ENCODE results near the gene MYL7.

The MYL7 gene

GRCh38 chr7:44149571-44150465 lies 8.7 kb upstream of the MYL7 start:
- DNase-seq = no peak

GRCh38 chr7:44148961-44149536 lies 7.9 kb upstream of the MYL7 start:
- no peak for DNase-seq

- DNase-seq = no peak
Measured at GRCh38 chr7:44148166-44148565, 7.0 kb upstream of the MYL7 start.

- DNase-seq = no peak
Measured at GRCh38 chr7:44147026-44147991, 6.2 kb upstream of the MYL7 start.

- DNase-seq = no peak
Measured at GRCh38 chr7:44145969-44146911, 5.1 kb upstream of the MYL7 start.

GRCh38 chr7:44145479-44145968 lies 4.4 kb upstream of the MYL7 start:
- no peak for DNase-seq

- no peak for DNase-seq
Measured at GRCh38 chr7:44144968-44145478, 3.9 kb upstream of the MYL7 start.

- DNase-seq = no peak
Measured at GRCh38 chr7:44144426-44144967, 3.4 kb upstream of the MYL7 start.

- DNase-seq = no peak
Measured at GRCh38 chr7:44143646-44144250, 2.6 kb upstream of the MYL7 start.

GRCh38 chr7:44142028-44142427 lies 896 bp upstream of the MYL7 start:
- no peak for DNase-seq

- DNase-seq = no peak
Measured at GRCh38 chr7:44140341-44140740, 791 bp downstream of the MYL7 start.

GRCh38 chr7:44139311-44140010 lies 1.7 kb downstream of the MYL7 start:
- DNase-seq = no peak

- no peak for DNase-seq
Measured at GRCh38 chr7:44138698-44139097, 2.4 kb downstream of the MYL7 start.

- no peak for DNase-seq
Measured at GRCh38 chr7:44136731-44137130, 4.4 kb downstream of the MYL7 start.

- DNase-seq = no peak
Measured at GRCh38 chr7:44134943-44135628, 6.0 kb downstream of the MYL7 start.

GRCh38 chr7:44133295-44133694 lies 7.8 kb downstream of the MYL7 start:
- no peak for DNase-seq

- no peak for DNase-seq
Measured at GRCh38 chr7:44132039-44132438, 9.1 kb downstream of the MYL7 start.

- no peak for DNase-seq
Measured at GRCh38 chr7:44131173-44132029, 9.7 kb downstream of the MYL7 start.

Data from GF-D8 (cell line).